HG02981 (cell line): ENCODE data around the gene UGGT1.
"Not testable (repeated sequence)": the region's sequence is repeated elsewhere in the genome, so short reads cannot be mapped to it uniquely, and the experiment has no call there.

Experiments
- ATAC-seq: cut with Tn5 transposase; IDR thresholded peaks from one replicate; pipeline ENCODE4 v1.9.1; 2021; ENCODE audit warnings: mild to moderate bottlenecking, moderate library complexity; ENCODE audit not compliant: unreplicated experiment

The UGGT1 gene

DNA sequence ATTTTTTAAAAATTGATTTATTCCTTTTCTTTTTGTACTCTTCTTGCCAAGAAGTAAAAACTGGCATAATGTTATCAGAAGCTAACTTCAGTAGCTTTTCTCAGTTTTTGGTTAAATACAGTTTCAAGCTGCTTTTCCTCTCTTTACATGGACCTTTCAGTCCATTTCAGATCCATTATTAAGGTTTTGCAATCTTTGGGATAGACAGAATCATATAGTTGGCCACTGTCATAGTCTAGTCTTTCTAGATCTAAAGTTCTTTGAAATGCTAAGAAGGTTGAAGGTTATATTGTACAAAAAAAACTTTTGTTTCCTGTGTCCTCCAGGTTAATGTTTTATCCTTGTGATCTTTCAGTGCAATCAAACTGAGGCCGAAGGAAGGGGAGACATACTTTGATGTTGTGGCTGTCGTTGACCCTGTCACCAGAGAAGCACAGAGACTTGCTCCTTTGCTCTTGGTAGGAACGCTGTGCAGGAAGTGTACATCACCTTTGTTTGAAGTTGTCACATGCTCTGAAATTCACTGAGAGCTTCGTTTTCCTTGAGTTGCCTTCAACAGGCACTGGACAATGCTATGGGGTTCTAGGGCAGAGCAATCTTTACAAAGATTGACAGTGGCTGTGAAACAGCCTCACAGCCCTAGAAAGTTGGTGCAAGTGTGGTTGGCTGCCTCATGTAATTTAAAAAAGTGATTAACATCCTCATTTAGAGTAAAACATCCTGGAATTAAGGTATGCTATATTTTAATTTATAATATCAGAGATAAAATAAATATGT lies 79.1 kb downstream of the UGGT1 start:
- ATAC-seq: no peak

DNA sequence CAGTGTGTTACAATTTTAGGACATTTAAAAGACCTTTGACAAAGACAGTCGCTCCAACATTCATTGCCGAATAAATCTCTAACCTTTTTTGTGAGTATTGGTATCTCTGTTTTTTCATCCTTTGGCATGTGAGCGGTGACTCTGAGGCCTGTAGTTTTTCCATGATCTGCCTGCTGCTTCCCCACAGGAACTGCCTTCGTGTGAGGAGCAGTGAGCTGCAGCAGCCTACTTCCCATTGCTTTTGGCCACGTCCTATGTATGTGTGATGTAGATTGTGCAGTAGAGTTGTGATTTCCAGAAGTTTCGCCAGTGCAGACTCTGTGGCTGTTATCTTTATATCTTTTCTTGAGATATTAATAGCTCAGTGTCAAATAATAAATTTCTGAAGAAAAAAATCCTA lies 79.8 kb downstream of the UGGT1 start:
- ATAC-seq: no peak

DNA sequence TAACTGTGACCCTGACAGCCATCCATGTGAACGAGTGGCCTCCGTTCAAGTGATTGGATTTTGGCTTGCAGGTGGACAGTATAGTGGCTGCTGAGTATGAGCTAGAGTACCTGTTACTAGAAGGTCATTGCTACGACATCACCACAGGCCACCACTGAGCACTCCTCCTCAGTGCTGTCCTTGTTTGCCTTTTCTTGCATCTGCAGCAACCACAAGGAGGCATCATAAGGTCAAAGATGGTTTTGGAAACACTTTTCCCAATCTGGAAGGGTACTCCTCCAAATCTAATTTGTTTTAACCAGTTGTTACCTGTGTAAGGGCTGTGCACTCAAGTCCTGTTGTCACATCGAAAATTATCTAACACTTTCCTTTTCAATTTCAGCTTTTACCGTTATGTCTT lies 81.2 kb downstream of the UGGT1 start:
- ATAC-seq: no peak

DNA sequence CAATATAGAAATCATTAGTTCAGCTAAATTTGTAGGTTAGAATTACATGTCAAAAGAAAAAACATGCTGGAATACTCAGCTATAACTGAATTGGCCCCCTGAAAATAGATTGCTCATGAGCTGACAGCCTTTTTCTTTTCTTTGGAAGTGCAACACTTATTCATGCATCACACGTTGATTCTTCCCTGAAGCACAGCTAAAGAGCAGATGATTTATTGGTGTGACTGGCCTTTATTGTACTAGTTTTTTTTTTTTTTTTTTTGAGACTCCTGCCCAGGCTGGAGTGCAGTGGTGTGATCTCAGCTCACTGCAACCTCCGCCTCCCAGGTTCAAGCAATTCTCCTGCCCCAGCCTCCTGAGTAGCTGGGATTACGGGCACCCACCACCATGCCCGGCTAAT lies 83.1 kb downstream of the UGGT1 start:
- ATAC-seq: not testable (repeated sequence)

DNA sequence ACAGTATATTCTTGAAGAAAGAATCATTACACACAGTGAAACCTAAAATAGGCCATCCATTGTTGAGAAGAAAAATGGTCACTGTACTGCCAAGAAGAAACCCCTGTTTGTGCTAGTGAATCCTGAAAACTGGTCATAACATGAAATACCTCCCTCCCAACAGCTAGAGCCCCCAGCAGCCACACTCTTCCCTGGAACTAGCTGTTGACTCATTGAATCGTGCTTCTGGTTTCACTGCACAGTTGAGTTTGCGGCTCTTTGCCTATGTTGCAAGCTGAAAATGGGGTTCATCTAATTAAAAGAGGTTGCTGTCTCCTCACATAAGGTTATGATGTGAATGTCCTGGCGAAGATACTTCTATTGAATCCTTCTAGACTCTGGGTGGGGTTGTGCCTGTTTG lies 86.3 kb downstream of the UGGT1 start:
- no peak for ATAC-seq

DNA sequence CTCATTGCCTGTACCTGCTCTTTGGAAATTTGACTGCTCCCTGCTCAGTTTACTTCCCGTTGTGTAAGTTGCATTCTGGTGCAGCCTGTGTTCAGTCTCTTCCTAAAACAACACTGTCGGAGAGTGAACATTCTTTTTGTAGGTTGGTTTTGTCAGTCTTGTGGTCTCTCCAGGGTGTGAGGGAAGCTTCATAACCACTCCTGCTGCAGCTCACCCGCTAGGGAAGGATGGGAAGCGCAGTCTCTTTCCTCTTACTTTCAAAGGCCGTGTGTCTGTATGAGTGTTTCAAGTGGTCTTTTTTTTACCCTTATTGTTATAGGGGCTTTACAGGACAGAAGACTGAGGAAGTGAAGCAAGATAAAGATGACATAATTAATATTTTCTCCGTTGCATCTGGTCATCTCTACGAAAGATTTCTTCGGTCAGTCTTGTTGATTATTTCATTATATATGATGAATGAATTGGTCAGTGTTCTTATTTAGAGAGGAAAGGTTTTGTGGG lies 87.2 kb downstream of the UGGT1 start:
- no peak for ATAC-seq

DNA sequence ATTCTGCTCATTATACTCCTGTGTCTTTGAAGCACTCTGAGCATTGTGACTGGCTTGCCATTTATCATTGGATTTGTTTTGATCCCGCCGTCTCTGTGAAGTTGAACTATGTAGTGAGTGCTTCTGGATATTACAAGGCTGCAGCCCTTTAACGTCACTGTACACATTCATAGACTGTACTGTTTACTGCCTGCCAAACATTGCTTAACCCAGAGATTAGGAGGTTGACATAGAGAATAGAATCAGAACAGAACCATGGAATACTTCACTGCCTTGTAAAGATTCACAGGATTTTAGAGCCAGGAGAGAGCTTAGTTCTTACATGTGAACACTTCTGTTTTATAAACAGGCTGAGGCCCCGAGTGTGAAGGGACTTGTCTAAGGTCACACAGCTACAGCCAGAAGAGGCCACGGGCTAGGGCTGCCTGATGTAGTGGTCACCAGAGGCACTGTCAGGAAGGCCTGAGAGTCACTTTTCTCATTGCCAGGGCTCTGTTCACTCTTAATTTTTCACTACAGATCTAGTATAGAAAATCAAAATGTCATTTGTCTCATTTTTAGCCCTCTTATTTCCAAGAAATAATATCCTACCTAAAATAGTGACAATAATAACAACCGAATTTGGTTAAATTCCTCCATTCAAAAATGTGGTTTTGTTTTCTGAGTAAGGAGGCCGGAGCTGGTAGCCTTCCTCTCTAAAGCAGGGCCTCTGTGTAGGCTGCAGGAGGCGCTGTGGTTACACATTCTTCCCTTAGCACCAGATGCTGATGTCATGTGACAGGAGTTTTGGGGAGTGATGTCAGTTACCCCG lies 87.9 kb downstream of the UGGT1 start:
- ATAC-seq: peak; percentile 76

DNA sequence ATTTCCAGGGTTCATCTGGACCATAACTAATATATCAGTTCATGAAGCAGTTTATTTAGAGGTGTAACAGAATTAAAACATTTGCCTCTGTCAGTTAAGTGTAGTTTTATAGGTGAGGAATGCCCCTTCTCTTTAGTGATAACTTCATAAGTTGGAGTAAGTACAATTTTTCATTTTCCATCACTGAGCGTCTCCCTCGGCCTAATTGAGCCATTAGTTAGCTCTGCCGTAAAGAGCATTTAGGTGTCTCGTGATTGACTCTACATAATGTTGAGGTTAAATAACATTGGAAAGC lies 88.4 kb downstream of the UGGT1 start:
- ATAC-seq: no peak

DNA sequence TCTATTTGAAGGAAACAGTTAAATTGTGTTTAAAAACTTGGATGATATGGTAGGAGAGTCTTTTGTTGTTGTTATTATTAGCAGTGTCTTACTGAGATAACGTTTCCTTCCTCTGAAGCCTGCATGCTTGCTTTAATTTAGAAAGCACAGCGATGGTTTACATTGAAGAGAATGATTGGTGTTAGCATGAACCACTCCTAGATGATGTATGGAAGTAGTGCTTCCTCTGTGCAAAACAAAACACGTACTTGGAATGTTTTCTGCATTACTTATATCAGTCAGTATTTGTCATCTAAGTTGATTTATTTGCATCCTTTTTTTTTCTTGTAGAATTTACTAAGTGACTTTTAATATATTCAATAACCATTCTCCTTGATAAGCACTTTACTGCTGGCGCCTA lies 89.0 kb downstream of the UGGT1 start:
- ATAC-seq: no peak

DNA sequence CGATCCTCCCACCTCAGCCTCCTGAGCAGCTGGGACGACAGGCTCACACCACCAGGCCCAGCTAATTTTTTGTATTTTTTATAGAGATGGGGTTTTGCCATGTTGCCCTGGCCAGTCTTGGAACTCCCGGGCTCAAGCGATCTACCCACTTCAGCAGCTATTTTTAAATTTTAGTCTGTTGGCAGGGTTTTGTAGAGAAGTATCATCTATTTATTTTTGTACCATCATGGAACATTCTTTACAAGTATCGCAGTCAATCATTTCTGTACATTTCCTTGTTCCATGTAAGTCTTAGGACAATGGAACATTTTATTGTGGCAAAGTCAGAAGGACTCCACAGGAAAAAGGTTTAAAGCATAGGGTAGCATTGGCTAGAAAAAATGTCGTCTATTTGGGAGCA lies 94.6 kb downstream of the UGGT1 start:
- no peak for ATAC-seq

DNA sequence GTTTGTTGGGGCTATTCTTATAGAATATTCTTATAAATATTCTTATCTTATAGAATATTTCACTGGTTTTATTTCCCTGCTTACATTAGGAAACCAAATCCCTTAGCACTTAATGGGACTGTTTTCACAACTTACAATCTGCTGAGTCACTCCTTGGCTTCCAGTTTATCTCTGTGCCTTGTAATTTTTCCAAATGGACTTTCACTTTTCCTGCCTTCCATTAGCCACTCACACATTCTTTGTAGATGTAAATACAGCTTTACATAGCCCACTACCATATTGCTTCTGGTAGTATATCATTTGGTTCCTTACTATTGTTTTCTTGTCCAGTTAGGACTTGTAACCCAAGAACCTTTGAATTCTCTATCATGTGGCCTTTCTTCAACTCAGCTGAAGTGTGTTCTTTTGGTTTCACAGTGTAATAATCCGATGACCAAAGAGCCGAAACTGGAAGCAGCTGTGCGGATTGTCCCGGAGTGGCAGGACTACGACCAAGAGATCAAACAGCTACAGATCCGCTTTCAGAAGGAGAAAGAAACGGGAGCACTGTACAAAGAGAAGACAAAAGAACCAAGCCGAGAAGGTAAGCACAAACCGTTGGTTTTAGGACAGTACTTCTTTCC lies 96.1 kb downstream of the UGGT1 start:
- no peak for ATAC-seq

DNA sequence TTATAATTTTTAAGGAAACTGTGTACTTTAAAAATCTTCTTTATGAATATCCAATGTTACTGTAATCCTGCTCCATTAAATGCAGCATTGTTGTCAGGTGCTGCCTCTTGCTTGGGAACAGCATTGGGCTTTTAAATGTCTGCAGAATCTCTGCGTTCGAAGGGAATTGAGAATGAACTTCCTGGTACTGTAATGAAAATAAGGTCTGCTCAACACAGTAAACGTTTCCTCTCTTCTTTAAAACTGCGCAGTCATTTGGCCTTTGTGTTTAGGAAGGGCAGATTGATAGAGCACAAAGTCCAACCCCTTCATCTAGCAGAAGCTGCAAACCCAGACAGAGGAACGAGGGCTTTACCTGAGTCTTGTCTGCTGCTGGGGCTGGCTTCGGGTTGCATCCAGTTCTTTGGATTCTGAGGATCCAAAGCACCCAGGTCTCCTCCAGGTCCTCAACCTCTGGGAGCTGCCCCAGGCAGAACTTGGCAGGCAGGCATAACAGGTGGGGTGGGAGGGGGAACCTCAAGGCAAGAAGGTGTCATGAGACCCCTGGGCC lies 104.5 kb downstream of the UGGT1 start:
- no peak for ATAC-seq

DNA sequence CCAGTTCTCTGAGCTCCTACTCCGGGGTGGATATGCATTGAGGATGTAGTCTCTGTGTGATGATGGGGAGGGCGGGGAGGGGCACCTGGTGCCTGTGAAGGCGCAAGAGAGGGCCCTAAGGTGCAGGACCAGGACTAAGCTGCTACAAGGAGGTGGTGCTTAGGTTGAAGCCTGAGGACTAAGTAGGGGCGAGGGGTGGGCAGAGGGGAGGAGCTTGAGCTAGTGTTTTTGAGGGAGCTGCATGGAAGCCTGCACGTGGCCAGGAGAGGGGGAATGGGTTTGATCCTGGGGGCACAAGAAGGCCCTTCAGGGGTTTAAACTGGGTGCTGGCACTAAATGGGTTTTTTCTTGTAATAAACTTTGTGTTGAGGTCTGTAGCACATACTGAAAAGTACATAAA lies 105.0 kb downstream of the UGGT1 start:
- no peak for ATAC-seq

DNA sequence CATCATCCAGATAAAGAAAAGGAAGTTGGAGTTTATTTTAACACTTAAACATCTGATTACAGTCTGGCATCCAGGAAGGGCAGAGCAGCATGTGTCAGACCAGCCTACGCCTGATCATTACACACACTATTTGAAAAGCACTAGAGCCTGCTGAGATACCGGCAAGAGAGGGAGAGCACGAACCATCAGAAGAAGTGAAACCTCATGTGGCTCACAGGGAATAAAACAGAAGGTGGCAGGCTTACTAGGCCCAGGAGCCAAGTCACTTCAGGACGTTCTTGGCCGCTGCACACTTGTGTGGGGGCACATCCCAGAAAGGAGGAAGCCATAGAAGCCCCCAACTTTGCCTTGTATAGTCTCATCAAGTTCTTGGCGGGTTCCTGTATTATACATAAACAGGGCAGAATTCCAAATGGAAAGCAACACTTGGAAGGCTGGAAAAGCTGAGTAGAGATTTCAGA lies 105.5 kb downstream of the UGGT1 start:
- no peak for ATAC-seq

DNA sequence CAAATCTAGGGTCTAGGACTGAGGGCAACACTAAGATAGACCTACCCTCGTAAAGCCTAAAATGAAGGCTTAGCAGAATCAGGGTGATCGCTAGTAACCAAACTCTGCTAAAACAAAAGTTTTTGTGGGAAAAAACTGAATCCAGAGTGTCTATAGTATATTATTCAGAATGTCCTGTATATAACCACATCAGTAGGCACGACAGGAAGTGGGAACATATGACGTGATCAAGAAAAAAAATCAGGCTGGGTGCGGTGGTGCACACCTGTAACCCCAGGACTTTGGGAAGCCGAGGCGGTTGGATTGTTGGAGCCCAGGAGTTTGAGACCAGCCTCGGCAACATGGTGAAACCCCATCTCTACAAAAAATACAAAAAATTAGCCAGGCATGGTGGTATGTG lies 106.1 kb downstream of the UGGT1 start:
- ATAC-seq: no peak

DNA sequence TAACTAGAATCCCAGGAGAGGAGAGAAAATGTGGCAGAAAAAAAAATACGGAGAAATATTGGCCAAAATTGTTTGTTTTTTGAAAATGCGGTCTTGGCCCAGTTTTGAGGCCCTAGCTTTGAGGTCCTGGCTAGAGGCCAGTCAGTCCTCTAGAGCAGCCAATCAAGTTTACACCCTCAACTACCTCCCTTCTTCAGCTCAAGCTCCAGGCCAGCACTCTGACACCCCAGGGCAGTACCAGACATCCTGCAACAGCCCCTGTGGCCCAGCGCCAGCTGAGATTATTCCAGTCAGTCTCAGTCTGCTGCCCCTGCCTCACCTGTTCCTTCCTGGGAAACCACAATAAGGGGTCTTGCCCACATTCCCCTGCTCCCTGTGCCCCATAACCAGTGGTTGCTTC lies 107.7 kb downstream of the UGGT1 start:
- no peak for ATAC-seq

DNA sequence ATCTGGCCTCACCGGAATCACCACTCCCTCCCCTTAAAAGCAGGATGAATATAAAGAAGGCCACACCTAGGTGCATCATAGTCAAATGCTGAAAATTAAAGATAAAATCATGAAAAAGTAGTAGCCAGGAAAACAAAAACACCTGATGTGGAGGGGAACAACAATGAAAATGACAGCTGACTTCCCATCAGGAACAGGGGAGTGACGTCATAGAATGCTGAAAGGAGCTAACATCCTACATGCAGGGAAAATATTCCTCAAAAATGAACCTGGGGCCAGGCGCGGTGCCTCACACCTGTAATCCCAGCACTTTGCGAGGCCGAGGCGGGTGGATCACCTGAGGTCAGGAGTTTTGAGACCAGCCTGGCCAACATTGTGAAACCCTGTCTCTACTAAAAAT lies 108.1 kb downstream of the UGGT1 start:
- ATAC-seq: no peak

DNA sequence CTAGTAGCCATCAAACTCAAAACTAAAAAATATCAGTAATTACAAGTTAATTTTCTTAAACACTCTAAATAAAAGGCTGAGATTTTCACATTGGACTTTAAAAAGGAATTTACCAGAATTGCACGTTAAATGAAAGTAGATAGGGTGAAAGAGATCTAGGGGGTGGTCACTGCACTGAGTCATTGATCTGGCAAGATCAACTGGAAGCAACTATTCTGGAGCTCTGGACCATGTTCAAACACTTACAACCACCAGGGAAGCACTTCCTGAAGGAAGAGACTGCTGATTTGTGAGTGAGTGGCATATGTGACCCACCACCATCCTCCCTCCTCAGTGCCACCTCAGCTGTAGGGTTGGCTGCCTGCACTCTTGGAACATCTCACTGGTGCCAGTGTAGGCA lies 111.8 kb downstream of the UGGT1 start:
- no peak for ATAC-seq

DNA sequence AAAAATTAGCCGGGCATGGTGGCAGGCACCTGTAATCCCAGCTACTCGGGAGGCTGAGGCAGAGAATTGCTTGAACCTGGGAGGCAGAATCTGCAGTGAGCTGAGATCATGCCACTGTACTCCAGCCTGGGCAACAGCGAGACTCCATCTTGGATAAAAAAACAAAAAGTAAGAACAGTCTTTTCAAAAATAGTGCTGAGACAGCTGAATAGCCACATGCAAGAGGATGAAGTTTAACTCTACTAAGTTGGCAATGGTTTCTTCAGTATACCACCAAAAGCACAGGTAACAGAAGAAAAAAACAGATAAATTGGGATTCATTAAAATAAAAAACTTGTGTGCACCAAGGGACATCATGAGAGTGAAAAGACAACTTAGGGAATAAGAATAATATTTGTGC lies 115.2 kb downstream of the UGGT1 start:
- no peak for ATAC-seq

DNA sequence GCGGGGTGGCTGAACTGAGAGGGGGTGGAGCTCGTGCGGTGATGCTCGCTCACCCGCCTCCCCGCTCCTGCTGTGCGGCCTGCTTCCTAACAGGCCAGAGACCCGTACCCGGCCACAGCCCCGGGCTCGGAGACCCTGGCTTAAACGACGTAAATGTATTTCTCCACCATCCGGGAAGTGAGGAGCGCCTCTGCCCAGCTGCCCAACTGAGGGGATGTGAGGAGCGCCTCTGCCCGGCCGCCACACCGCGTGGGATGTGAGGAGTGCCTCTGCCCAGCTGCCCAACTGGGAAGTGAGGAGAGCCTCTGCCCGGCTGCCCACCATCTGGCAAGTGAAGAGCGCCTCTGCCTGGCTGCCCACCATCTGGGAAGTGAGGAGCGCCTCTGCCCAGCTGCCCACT lies 117.0 kb downstream of the UGGT1 start:
- no peak for ATAC-seq

DNA sequence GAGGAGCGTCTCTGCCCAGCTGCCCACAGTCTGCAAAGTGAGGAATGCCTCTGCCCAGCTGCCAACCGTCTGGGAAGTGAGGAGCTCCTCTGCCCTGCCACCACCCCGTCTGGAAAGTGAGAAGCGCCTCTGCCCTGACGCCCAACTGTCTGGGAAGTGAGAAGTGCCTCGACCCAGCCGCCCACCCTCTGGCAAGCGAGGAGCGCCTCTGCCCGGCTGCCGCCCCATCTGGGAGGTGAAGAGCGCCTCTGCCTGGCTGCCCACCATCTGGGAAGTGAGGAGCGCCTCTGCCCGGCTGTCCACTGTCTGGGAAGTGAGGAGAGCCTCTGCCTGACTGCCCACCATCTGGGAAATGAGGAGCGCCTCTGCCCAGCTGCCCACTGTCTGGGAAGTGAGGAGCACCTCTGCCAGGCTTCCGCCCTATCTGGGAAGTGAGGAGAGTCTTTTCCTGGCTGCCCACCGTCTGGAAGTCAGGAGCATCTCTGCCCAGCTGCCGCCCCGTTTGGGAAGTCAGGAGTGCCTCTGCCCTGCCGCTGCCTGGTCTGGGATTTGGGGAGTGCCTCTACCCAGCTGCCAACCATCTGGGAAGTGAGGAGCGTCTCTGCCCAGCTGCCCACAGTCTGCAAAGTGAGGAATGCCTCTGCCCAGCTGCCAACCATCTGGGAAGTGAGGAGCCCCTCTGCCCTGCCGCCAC lies 117.8 kb downstream of the UGGT1 start:
- not testable (repeated sequence) for ATAC-seq
